ES-I3 (cell line): ENCODE measurements around the gene LANCL2.
"Not testable (repeated sequence)": the region's sequence is repeated elsewhere in the genome, so short reads cannot be mapped to it uniquely, and the experiment has no call there.

Experiments used
- H3K36me3 ChIP-seq: 2 replicates; pipeline ENCODE4 v1.6.1; 2013; ENCODE audit warnings: mild to moderate bottlenecking, low read length, control low read depth, moderate library complexity; ENCODE audit not compliant: insufficient read depth
- H3K4me1 ChIP-seq: 2 replicates; pipeline ENCODE4 v1.6.1; 2013; ENCODE audit warnings: mild to moderate bottlenecking, control low read depth, low read length; ENCODE audit not compliant: insufficient read depth
- H3K9ac ChIP-seq: 2 replicates; pipeline ENCODE4 v1.6.1; 2013; ENCODE audit warnings: low read depth, mild to moderate bottlenecking, low read length, moderate library complexity
- H3K9me3 ChIP-seq: 2 replicates; pipeline ENCODE4 v1.6.1; 2013; ENCODE audit warnings: mild to moderate bottlenecking, low read length, moderate library complexity; ENCODE audit not compliant: control insufficient read depth, insufficient read depth

The LANCL2 gene

GRCh38 chr7:55471594-55471993 is 106.5 kb downstream of the LANCL2 start:
- not testable (repeated sequence) for H3K36me3 ChIP-seq, H3K4me1 ChIP-seq, H3K9ac ChIP-seq, H3K9me3 ChIP-seq

- not testable (repeated sequence) for H3K9ac ChIP-seq, H3K4me1 ChIP-seq, H3K36me3 ChIP-seq, H3K9me3 ChIP-seq
Measured at GRCh38 chr7:55472406-55472805, 107.3 kb downstream of the LANCL2 start.

DNA sequence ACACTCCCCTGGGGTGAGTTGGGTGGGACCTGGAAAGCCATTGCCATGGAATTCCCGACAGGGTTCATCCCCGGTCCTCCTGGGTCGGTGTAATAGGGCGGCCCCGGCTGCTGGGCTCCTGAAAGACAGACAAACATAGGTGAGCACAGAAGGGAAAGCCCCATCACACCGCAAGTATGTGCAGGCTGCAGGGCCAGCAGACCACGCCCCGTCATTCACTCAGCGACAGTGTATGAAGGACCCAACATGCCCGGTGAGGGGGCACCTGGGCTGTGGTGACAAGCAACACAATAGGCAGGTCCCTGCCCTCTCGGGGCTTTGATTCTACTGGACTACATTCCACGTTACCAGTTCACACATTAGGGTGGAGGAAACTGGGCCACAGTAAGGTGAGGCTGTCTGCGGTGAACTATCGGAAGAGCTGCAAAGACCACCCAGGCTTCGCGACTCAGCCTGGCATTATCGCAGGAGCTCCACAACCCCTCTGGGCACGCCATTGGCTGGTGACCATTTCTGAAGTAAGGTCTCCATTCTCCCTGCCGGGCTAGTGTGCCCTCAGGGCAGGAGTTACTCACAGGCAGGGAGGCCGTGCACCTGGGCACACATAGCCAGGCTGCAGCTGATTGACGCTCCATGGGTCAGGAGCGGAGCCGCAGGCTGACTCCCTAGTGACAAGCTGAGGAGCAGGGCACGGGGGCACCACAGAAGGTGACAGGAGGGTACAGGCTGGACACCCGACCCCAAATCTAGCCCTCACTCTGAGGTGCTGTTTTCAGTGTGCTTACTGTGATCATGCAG is 108.0 kb downstream of the LANCL2 start:
- Histone ChIP-seq H3K36me3 (no peaks in the 10 kb centered on the region), H3K4me1 (no peaks in the 10 kb centered on the region), H3K9me3 (no peaks in the 10 kb centered on the region), H3K9ac (no peak overlapping the region)

- no peaks in the 10 kb centered on the region for H3K9me3 ChIP-seq
- no peak overlapping the region for H3K9ac ChIP-seq
- H3K36me3 ChIP-seq = no peaks in the 10 kb centered on the region
Measured at GRCh38 chr7:55473932-55474331, 108.8 kb downstream of the LANCL2 start.

DNA sequence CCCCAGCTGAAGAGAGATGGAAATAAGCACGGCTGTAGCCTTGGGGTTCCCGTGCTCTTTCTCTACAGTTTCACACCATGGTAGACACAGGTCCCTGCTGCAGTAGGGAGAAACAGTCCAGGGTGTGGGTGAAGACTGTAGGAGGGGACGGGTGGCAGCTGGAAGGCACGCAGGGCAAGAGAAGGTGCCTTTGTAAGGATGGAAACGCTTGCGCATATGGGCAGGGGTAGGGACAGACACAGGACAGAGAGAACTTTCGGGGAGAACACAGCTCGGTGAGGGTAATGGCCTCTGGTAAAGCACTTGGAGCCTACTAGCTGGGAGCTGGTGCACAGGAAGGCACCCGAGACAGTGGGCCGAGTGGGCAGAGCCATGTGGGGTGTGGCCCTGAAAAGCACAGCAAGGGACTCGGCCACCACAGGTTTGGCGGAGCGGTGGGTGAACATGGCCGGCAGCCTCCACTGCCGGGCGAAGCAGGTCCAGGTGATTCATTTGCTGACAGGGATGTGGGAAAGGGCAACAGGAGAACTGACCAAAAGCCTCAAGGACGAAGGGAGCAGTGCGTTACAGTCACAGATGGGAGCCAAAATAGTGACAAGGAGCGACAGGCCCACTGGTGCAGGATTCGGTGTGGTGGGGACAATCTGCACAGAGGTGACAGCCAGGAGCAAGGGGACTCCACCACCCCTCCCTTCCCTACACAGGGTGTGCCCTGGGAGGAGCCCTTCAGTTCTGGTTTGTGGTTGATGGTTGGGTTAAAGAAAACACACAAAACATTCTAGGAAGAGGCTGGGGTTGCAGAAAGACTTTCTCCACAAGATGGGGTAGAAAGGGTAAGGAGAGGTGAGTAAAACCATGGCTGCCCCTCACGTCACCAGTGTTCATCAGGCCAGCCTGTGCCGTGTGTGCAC is 110.1 kb downstream of the LANCL2 start:
- no peak overlapping the region for H3K9ac ChIP-seq
- H3K36me3 ChIP-seq = no peaks in the 10 kb centered on the region; the same call in 1 of the 2 replicates
- H3K4me1 ChIP-seq = no peaks in the 10 kb centered on the region
- no peaks in the 10 kb centered on the region for H3K9me3 ChIP-seq

More at GRCh38 chr7:55473932-55474331, 108.8 kb downstream of the LANCL2 start:
- H3K4me1 ChIP-seq = no peaks in the 10 kb centered on the region

DNA sequence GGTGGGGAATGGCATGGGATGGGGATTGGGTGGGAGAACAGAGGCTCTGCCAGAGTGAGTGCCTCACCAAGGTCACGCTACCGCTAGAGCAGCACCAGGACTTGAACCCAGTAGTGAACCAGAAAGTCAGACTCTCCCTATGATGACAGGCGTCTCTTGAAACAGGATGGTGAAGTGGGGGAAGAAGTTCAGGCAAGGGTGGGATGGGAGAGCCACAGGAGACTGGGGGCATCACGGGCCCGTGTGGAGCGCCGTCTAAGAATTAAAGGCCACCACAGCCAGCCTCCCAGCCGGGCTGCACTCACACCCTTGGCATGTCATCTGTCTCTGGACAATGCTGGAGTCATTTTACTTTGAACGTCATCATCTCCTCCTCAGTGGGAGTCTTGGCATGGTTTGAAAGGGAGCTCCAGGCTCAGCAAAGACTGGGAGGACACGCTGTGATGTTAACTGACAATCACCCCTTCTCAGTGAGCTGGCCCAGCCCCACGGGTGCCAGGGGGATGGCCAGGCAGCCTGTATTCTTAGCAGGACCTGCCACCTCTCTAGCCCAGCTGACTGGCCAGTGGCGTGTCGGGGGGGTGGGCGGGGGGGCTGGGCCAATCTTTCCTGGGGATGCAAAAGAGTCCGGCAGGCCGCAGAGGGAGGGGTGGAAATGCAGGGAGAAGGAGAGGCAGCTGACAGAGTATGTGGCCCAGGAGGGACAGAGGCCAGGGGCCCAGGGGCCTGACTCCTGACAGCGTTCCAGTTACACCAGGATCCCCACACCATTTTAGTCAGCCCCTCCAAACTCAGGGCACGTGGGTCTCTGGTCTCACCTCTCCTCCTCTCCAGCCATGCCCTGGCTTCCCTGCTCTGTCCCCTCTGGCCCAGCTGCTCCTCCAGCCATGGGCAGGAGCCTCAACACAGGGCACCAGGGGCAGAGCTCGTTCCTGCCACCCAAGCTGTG is 111.0 kb downstream of the LANCL2 start:
- Histone ChIP-seq H3K4me1 (no peaks in the 10 kb centered on the region), H3K9ac (no peak overlapping the region)

GRCh38 chr7:55476852-55477780 is 112.0 kb downstream of the LANCL2 start:
- Histone ChIP-seq H3K36me3 (no peaks in the 10 kb centered on the region; the same call in 1 of the 2 replicates), H3K9me3 (no peaks in the 10 kb centered on the region), H3K9ac (no peak overlapping the region)

More for the DNA sequence above, 111.0 kb downstream of the LANCL2 start:
- Histone ChIP-seq H3K9me3 (no peaks in the 10 kb centered on the region), H3K36me3 (no peaks in the 10 kb centered on the region; the same call in 1 of the 2 replicates)

GRCh38 chr7:55477781-55478374 is 112.7 kb downstream of the LANCL2 start:
- Histone ChIP-seq H3K4me1 (no peaks in the 10 kb centered on the region), H3K9me3 (no peaks in the 10 kb centered on the region), H3K36me3 (no peaks in the 10 kb centered on the region; the same call in 1 of the 2 replicates), H3K9ac (no peak overlapping the region)

More at GRCh38 chr7:55476852-55477780, 112.0 kb downstream of the LANCL2 start:
- H3K4me1 ChIP-seq = no peaks in the 10 kb centered on the region

DNA sequence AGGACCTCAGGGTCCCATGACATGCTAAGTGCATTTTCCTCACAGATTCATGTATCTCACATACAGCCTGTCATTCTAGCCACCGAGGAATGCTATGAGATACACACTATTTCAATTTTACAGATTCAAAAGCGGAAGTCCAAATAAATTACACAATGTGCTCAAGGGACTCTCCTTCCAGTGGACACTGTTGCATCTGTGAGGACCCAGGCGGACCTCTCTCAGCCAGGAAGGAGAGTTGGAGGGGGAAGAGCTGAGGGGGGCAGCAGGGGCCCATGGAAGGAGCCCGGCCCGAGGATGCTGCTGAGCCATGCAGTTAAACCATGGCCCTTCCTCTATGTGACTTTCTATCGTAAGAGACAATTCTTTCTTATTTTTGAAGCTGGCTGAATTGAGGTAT is 113.6 kb downstream of the LANCL2 start:
- no peaks in the 10 kb centered on the region for H3K9me3 ChIP-seq
- H3K9ac ChIP-seq = no peak overlapping the region
- H3K36me3 ChIP-seq = no peaks in the 10 kb centered on the region; the same call in 1 of the 2 replicates
- no peaks in the 10 kb centered on the region for H3K4me1 ChIP-seq

DNA sequence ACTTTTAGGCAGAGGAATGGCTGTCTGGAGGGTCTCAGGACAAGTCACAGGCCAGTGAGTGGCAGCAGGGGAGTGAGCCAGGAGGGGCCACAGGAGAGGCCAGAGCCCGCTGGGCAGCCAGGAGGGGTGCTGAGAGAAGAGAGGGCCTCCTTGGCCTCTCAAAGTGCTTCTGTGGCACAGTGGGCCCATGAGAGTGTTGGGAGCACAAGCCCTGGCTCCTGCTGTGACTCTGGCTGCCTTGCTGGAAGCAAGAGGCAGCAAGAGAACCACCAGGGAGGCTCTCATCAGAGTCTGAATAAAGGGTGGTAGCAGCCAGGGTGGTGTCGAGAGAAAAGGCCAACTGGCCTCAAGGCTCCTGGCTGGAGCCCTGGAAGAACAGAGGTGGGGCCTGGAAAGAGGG is 116.0 kb downstream of the LANCL2 start:
- no peak overlapping the region for H3K9ac ChIP-seq
- no peaks in the 10 kb centered on the region for H3K4me1 ChIP-seq
- no peaks in the 10 kb centered on the region for H3K9me3 ChIP-seq
- H3K36me3 ChIP-seq = no peaks in the 10 kb centered on the region; the same call in 1 of the 2 replicates

DNA sequence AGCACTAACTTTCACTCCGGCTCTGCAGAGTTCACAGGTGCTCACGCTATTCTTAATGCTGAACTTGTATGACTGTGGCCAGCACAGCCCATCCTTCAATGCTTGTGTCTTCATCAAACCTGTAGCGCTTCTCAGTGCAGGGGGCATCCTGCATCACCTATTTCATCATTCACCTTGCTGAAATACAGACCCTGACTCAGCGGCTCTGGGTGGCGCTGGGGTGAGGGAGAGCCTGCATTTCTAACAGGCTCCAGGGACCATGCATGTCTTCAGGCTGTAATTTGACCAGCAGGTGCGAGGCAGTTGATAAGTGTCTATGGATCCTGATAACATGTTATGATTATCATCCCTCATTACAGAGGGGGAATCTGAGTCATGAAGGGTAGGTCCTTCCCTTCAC is 117.9 kb downstream of the LANCL2 start:
- no peak overlapping the region for H3K9ac ChIP-seq
- no peaks in the 10 kb centered on the region for H3K4me1 ChIP-seq
- no peaks in the 10 kb centered on the region for H3K9me3 ChIP-seq
- peaks cover 1% of the 10 kb centered on the region for H3K36me3 ChIP-seq
